ENCODE data around the gene DYNLL2.
"Not testable (repeated sequence)": the region's sequence is repeated elsewhere in the genome, so short reads cannot be mapped to it uniquely, and the experiment has no call there.

Gene DYNLL2

DNA sequence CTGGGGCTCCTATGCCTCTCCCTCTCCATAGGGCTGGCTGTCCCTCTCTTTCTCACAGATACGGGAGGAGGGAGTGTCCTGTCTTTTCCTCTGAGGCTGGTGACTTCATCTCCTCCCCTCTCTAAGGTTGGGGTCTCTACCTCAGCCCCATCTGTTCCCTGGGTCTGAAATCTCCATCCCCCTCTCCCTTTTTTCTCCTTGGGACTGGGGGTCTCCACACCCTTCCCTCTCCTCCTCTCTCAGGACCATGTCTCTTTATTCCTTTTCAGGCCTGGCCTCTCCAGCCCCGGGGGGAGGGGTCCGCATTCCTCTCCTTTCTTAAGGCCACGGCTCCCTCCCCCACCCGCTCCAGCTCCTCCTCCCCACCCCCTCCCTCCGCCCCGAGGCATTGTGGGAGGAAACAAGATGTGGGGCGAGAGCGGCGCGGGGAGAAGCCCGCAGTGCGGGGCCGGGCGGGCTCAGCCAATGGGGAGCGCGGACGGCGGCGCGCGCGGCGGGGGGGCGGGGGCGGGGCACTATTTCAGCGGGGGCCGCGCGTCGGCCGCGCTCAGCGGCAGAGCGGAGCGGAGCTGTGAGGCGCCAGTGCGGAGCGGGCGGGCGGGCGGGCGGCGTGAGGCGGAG is at the start of gene DYNLL2:
Gene DYNLL2, plus strand, starts transcription at position 550 of the 621 bp plus-strand sequence. CDS start 3,672 bp downstream, outside the sequence.
- peak; percentile 78 for DNase-seq (ENCODE audit: low read depth)

DNA sequence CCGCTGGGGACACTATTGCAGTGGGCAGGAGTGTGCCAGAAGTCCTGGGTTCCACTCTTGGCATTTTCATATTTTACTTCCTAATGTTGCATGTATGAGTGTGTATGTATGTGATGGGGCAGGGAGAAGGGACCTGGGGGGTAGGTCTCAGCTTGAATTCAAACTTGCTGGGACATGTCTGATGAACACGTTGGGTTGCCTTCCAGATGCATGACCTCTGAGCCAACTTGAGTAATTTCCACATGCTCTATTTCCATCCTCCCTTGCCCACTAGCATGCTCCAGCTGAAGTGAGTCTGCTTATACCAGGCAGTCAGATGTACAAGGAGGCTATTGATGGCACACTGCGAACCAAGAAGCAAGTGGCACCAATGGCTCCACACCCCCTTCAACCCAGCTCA is 43.2 kb upstream of the DYNLL2 start:
- DNase-seq (ENCODE audit: low read depth), result no peak

DNA sequence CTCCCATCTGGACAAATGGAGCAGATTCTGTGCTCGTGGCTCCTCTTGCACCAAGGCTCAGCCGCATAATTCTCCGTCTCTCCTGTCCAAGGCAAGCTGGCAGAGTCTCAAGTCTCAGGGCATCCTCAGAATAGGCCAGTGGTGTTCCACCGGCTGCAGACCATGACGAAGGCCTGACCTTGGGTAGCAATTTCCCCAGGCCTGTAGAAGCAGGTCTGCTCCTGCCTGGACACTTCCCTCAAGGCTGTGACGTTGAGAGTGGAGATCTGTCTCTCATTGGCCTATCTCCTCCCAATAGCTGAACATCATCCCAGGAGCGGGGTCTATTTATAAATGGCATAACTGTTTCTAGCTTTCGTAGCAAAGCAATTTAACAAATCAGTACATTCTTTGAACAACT is 42.8 kb upstream of the DYNLL2 start:
- no peak for DNase-seq (ENCODE audit: low read depth)

DNA sequence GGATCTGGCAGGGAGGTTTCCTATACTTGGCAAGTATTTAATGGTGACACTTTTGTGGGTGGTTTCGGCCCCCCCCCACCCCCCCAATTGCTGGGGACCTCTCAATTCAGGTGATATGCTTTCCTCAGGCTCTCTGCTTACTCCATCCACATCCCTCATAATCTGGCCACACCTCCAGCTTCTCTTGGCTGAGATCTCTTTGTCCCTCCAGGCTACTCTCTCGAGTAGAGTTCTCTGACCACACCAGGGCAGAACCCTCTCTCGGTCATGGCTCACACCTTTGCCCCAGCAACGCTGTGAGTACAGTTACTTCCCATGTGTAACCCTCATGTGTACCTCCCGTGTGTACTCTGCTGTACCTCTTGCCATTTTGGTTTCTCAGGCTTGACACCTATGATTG is 42.1 kb upstream of the DYNLL2 start:
- no peak for DNase-seq (ENCODE audit: low read depth)

DNA sequence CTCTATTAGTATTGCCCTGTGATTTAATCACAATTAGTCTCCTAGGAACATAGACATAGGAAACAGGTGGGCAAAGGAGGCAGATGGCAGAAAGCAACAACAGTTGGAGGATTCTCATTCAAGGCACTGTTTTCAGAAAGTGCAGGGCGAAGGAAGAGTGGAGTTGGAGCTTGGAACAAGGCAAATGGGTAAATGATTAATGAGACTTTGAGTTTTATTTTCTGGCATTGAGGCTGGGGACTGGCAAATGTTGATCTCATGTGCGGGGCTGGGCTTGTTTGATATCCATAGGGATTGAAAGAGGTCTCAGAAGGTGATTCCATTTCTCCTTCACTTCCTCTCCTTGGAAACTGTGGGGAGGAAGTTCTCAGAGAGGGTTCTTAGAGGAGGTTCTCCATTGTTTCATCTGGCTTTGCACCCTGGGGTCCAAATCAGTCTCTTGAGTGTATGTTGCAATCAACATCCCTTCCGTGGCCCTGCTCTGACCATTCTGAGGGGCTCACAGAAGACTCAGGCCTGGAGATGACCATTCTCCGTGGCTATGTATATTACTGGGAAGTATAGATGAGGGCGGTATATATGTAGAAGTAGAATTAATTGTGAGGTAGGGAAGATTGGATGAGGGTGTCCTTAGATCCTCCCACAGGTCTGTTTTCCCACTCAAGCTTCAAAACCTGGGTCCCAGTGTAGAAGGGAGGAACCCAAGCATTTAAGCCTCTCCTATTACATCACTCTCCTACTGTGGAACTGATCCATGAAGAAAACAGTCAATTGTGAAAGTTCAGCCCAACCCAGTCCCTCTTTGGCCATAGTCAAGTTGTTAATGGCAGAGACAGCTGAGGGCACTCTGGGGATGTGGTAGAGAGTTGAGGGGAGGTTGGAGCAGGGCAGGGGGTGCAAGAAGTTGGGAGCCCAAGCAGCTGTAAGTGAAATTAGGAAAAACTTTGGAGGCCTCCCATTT is 39.7 kb upstream of the DYNLL2 start:
- DNase-seq (ENCODE audit: low read depth), result no peak

DNA sequence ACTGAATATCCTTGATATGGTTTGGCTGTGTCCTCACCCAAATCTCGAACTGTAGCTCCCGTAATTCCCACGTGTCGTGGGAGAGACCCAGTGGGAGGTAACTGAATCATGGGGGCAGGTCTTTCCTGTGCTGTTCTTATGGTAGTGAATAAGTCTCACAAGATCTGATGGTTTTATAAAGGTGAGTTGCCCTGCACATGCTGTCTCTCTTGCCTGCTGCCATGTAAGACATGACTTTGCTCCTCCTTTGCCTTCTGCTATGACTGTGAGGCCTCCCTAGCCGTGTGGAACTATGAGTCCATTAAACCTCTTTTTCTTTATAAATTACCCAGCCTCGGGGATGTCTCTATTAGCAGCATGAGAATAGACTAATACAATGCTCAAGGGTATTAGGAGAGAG is 39.0 kb upstream of the DYNLL2 start:
- not testable (repeated sequence) for DNase-seq (ENCODE audit: low read depth)

DNA sequence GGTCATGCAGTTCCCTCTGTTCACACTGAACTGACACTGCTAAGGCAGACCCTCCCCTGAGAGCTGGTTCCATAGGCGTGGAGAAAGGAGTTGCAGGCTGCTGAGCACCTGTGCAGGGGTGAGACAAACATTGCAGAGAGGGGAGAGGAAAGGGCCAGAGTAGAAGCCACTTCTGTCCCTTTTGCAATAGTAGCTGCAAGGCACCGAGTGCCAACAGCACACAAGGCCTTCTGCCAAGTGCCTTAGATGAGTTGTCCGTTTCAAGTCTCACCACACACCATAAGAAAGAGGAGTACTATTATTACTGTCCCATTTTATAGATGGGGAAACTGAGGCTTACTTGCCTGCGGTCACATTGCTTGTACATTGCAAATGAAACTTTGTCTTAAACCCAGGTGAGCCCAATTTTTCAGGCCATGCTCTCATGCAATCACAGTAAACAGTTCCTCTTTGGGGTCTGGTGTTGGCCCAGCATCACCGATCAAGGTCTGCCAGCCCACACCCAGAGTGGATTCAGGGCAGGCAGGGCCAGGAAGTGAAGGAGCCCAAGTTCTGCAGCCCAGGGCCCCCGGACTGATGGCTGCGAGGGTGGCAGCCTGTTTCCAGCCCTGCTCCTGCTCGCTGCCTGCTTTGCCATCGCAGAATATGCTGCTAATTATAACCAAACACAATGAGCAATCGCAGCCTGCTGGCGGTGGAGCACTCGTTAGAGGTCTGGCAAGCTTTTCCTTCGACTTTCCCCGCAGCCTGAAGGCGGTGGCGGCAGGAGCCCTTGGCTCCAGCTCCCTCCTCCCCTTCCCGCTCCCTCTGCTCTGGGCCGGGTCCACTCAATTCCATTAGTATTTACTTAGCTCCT is 36.8 kb upstream of the DYNLL2 start:
- DNase-seq (ENCODE audit: low read depth), result no peak

DNA sequence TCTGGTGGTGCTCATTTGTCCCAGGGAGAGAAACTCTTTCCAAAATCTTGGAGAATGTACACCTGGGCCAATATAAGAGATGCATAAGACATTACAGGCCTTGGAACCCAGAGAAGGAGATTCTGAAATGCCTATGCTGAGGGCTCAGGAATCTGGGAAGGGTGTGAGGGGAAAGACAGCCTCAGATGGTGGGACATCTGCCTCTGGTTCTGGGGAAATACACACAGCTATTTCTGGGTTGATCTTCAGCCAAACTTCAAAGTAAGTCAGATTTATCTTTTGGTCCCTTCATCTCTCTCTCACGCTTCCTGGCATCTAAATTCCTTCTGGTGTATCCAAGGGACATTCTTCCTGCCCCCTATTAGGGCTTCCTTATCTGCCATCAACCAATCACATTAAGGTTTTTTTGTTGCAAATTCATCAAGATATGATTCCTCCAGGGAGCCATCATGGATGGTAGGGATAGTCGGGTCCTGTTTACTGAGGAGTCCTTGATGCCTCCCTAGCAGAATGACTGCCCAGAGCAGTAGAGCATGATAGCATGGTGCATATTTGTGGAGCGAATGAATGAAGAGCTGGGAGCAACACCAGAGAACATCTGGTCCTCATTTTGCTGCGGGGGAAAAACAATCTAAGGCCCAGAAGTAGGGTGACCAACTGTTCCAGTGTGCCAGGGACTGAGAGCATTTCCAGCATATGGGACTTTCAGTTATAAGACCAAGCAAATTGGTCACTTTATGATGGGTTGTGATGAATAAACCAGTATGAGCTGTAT is 35.7 kb upstream of the DYNLL2 start:
- no peak for DNase-seq (ENCODE audit: low read depth)

DNA sequence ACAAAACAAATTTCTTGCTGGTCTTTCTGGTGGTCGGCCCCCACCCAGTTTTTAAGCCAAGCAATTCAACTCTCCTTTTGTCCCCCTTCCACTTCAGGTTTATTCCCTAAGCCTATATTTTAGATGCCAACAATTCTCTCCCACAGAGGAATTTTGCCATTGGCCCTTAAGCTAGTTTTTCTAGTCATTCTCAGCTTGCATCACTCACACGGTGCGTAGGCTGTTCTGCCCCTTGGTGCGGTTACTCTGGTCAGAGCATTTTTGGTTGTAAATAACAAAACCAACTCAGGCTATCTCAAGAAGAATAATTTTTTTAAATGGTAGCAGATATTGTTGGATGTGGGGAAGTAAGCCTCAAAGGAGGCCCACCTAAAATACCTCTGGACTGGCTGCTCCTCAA is 33.7 kb upstream of the DYNLL2 start:
- DNase-seq (ENCODE audit: low read depth), result no peak

DNA sequence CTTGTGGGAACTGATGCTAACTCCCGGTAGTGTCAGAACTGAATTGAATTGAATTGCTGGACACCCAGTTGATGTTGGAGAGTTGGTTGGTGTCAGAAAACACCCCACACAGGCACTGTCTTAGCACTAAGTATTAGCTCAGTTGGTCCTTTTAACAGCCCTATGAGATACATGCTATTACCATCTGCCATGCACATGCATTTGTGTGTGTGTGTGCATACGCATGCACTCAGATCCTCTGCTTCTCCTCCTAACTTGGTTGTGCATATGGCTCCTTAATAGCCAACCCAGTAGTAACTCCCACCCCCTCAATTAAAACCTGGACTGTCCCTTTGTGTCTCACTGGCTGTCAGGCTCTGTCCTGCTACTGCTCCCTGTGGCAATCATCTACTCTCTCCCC is 32.3 kb upstream of the DYNLL2 start:
- no peak for DNase-seq (ENCODE audit: low read depth)

DNA sequence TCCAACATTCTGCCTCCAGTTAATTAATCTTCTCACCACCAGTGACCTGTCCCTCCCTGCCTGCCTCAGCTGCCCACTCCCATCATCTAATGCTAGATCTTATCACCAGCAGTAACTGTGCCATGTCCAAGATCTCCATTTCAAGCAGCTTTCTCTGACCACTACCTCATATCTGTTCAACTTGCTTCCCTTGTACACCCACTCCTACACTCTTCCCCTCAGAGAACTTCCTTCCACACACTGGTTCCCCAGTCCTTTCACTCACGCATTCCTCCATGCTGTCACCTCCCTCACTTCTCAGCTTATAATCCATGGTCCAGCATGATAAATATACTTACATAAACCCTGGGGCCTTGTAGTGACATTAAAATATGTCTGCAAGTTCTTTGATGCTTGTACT is 31.8 kb upstream of the DYNLL2 start:
- no peak for DNase-seq (ENCODE audit: low read depth)

DNA sequence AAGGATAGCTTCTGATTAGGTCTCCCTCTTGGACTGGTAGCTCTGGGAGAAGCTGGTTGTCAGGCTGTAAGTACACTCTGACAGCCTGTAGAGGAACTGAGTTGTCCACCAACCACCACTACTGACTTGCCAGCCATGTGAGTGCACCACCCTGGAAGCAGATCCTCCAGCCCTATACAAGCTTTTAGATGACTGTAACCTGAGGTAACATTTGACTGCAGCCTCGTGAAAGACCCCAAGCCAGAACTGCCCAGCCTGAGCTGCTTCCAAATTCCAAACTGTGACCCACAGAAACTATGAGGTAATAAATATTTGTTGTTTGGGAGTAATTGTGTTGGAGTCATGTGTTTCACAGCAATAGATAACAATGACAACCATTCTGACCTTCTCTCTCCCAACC is 30.8 kb upstream of the DYNLL2 start:
- DNase-seq (ENCODE audit: low read depth), result no peak

DNA sequence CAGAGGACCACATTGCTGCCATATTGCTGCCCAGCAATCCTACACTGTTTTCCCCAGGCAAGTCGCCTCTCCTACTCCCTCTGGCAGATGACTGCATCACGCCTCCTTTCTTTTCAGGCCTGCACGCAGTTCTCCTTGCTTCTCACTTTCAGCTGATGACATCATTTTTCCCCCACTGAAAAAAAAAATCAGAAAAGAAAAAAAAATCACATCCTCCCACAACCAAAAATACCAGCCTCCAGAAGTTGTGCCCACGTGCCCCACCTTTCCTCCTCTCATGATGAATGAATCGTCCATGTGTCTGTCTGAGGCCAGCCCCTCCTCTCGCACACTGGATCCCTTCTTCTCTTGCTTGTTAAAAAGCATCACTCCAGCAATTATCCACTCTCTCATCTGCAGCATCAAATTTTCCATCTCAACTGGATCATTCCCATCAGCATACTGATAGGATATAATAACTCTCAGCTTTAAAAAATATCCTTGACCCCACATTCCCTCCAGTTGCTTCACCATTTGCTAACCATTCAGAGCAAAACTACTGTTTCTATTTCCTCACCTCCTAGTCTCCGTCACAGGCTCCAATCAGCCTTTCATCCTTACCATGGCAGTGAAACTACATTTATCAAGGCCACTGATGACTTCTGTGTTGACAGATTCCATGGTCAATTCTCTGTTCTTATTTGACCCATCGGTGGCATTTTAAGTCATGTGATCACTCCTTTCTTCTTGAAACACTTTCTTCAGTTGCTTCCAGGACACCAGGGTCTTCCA is 30.1 kb upstream of the DYNLL2 start:
- no peak for DNase-seq (ENCODE audit: low read depth)

DNA sequence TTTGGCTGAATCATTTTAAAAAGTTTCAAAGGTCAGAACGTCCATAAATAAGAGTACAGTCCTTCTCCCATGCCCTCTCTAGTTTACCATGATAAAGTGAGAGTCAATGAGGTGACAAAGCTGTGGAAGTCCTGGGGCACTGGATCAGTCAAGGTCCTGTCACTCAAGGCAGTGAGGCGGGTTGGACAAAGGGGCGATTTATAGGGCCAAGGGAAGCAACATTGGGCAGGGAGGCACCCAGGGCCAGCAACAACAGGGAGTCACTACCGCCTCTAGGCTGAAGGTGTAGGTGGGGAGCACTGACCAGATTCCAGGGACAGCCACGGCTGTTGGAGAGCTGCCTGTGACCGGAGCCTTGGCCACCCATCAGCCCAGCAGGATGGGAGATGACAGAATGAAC is 28.6 kb upstream of the DYNLL2 start:
- no peak for DNase-seq (ENCODE audit: low read depth)

DNA sequence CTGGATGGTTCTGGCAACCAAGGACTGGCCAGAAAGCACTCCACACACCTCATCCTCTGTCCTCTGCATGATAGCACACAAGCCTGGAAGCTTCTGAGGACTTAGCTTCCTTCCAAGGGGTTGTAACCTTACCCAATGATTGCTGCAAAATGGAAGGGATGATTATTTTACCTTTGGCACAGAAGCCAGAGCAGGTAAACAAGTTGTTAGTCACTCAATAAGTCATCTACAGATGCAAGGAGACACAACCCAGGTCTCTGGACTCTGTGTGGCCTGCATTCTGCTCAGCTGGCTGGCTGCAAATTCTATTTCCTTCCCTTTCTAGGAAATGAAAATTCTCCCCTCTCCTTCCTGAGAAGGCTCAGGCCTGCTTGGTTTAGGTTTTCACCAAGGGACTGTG is 26.7 kb upstream of the DYNLL2 start:
- no peak for DNase-seq (ENCODE audit: low read depth)

DNA sequence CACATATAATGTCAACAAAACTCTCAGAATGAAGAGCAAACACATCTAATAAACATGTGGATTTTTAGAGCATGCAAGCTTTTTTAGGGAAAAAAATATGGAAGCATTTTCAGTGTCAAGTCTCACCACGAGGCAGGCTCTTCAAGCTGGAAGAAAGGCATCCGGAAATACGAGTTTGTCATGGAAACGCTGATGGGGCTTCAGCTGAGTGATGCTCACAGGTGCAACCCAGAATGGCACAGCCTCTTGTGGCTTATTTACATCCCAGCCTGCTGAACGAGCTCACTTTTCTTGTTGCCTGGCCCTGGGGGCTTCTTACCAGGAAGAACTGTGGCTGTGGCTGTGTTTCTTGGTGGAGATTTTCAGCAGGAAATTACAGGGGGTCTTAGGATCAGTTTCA is 24.1 kb upstream of the DYNLL2 start:
- no peak for DNase-seq (ENCODE audit: low read depth)

DNA sequence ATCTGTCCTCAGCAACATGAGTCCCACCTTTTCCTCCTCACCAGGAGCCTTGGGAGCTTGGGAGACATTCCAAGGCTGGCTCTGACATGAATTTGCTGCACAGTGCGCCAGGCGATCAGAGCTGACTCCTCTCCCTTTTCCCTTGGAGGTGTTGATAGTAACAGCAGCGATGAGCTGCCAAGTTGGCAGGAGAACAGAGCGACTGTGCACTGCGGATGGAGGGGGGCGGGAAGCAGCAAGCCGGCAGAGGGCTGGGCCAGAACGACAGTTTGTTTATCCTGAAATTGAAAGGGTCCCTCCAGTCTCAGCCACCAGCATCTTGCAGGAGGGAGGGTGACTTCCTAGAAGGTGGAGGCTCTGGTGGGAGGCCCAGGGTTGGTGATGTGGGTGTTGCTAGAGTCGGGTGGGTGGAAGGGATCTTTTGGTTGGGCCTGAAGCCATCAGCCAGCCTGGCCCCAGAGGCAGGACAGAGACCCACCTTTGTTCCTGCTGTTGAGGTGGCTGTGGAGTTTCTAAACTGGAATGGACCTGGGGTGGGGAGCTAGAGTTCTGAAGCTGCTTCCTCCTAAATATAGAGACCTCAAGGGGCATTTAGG is 22.5 kb upstream of the DYNLL2 start:
- no peak for DNase-seq (ENCODE audit: low read depth)

DNA sequence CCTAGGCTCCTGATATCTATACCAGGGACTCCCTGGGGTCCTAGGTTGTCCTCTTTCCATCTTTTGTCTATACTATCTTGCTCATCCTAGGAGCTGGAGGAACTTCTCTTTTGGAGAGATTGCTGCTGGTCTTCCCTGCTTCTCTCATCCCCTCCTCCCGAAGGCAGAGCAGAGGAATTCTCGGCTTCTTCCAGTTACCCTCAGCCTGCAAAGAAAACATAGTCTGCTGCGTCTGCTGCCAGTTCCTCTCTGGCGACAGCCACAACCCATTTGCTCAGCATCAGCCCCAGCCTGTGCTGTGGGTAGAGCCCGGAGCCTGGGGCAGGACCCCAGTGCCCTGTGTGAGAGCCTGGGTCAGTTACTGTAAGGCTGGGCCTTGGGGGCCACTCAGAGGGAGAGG is 21.5 kb upstream of the DYNLL2 start:
- no peak for DNase-seq (ENCODE audit: low read depth)

DNA sequence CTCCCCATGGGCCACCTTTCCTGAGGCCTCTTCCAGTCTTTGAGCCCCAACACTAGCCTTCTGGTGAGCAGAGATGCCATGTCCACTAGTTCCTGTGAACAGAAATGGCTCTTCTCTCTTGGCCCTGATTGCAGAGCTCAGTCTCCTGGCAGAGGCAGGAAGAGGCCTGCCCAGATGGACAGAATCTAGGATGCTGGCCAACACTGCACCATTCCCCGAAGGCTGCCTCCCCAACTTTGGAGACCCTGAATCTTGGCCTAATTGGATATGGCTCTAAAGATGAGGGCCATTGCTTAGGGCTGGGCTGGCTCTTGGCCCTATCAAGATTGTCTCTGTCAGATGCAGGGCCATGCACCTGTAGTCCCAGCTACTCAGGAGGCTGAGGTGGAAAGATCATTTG is 18.0 kb upstream of the DYNLL2 start:
- DNase-seq (ENCODE audit: low read depth), result no peak

DNA sequence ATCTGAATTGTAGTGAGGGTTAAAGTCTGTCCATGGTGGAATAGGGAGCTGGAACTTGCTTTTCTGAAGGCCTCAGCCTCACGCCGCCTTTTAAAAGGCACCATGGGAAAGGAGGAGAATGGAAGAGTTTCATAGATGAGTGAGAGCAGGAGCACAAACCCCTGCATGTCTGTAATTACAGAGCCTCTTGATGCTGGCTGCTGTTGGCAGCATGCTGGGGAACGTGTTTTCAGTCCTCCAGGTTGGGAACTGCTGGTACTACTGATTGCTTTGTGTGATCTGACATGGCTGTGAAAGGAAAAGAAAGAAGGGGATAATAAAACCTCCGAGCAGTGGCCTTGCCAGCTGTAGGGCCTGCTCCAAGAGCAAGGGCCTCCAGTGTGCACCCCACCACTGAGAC is 16.8 kb upstream of the DYNLL2 start:
- no peak for DNase-seq (ENCODE audit: low read depth)

DNA sequence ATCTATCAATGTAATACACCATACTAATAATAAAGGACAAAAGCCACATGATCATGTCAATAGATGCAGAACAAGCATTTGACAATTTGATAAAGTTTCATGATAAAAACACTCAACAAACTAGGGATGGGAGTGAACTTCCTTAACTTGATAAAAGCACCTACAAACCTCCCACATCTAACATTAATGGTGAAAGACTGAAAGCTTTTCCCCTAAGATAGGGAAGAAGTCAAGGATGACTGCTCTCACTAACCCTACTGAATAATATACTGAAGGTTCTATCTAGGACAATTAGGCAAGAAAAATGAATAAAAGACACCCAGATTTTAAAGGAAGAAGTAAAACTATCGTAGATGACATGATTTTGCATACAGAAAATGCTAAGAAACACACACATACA is 10.4 kb upstream of the DYNLL2 start:
- DNase-seq (ENCODE audit: low read depth), result no peak

Data from fibroblast of the conjunctiva (primary cell).